Measurements from ENCODE around the gene HAUS7. TPM values are rescaled to one million over a fixed set of nuclear protein-coding genes. Genes with fewer than 3 reads are reported as not detected.

The HAUS7 gene
- total RNA-seq, 1 donor from 2014 or later: 13.1 TPM

GRCh38 chrX:153447581-153447960 is 22.8 kb downstream of the HAUS7 start:
- H3K27me3 Mint-ChIP-seq (ENCODE audit: insufficient read depth, low read depth): no peaks in the 10 kb centered on the region
- Histone ChIP-seq H3F3A (ENCODE audit: low read depth) (no peaks in the 10 kb centered on the region), H3K9me3 (ENCODE audit: low read depth) (no peaks in the 10 kb centered on the region), H3K4me3 (no peak overlapping the region), H3K27ac (no peak overlapping the region), H3K4me2 (no peak overlapping the region), H4K20me1 (ENCODE audit: low read depth) (no peaks in the 10 kb centered on the region), H3K36me3 (no peaks in the 10 kb centered on the region), H3K4me1 (no peaks in the 10 kb centered on the region), H3K27me3 (no peaks in the 10 kb centered on the region), H2AFZ (replicated peaks) (no peak overlapping the region), H3K9ac (no peak overlapping the region), H3K79me2 (ENCODE audit: low read depth) (no peaks in the 10 kb centered on the region)
- no peak for DNase-seq (ENCODE audit: low spot score)
- no peak overlapping the region for H3K4me3 Mint-ChIP-seq
- H3K27ac Mint-ChIP-seq: no peak overlapping the region
- no peaks in the 10 kb centered on the region for H3K4me1 Mint-ChIP-seq
- peaks cover 12% of the 10 kb centered on the region for H3K9me3 Mint-ChIP-seq
- H3K36me3 Mint-ChIP-seq: peaks cover 2% of the 10 kb centered on the region
- no peak for TF ChIP-seq EZH2 (IDR thresholded peaks at IDR 0.05)
- TF ChIP-seq EZH2phosphoT487 (IDR thresholded peaks at IDR 0.05): no peak
- TF ChIP-seq CTCF (IDR thresholded peaks at IDR 0.05): no peak

DNA sequence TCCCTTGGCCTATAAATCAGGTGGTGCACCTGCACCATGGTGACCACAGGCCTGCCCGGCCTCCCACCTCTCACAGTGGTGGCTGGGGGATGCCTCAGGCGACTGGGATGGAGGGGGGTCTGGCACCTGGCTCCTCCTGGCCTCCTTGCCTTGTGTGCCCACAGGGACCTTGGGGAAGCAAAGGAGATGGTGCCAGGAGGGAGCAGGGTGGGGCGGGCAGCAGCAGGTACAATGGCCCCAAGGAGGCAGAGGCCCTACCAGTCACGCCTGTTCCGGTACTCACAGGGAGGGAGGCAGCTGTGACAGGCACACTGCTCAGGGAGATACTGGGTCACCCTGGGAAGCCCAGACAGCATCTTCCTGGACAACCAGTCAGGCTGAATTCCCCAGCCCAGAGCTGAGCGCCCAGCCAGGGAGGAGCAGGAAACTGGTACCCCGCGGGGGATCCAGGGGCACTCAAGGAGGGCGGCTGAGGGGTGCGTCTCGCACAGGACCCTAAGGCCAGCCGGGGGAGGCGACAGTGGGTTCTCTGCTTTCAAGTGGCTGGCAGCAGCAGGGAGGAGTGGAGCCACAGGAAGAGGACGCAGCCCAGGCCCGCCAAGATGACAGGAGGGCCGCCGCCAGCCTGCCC is 23.3 kb downstream of the HAUS7 start:
- no peak for DNase-seq (ENCODE audit: low spot score)
- no peak overlapping the region for H3K4me2 ChIP-seq
- no peaks in the 10 kb centered on the region for H3K36me3 ChIP-seq
- no peaks in the 10 kb centered on the region for H3F3A ChIP-seq (ENCODE audit: low read depth)
- H3K9ac ChIP-seq: no peak overlapping the region
- peaks cover 2% of the 10 kb centered on the region for H3K36me3 Mint-ChIP-seq
- no peaks in the 10 kb centered on the region for H3K79me2 ChIP-seq (ENCODE audit: low read depth)
- no peaks in the 10 kb centered on the region for H3K4me1 ChIP-seq
- TF ChIP-seq CTCF (IDR thresholded peaks at IDR 0.05) (no peak), EZH2 (IDR thresholded peaks at IDR 0.05) (no peak), EZH2phosphoT487 (IDR thresholded peaks at IDR 0.05) (no peak)
- no peaks in the 10 kb centered on the region for H3K27me3 Mint-ChIP-seq (ENCODE audit: insufficient read depth, low read depth)
- H3K4me1 Mint-ChIP-seq: no peaks in the 10 kb centered on the region
- no peak overlapping the region for H2AFZ ChIP-seq (replicated peaks)
- no peaks in the 10 kb centered on the region for H4K20me1 ChIP-seq (ENCODE audit: low read depth)
- H3K27ac ChIP-seq: no peak overlapping the region
- H3K4me3 ChIP-seq: no peak overlapping the region
- peaks cover 12% of the 10 kb centered on the region for H3K9me3 Mint-ChIP-seq
- H3K27ac Mint-ChIP-seq: no peak overlapping the region
- no peak overlapping the region for H3K4me3 Mint-ChIP-seq
- no peaks in the 10 kb centered on the region for H3K27me3 ChIP-seq
- H3K9me3 ChIP-seq (ENCODE audit: low read depth): no peaks in the 10 kb centered on the region

DNA sequence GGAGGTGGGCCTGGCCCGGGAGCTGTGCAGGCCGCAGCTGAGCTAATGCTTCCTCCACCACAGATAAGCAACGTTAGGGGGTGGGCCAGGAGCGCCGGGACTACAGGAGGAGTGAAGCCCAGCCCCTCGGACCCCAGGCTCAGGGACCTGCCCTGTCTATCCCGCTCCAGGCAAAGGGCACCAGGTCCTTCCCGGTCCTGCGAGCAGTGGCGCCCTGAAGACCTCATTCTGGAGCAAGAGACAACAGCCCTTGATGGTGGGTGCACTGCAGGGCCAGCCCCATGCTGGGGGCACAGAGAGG is 23.8 kb downstream of the HAUS7 start:
- H3F3A ChIP-seq (ENCODE audit: low read depth): no peaks in the 10 kb centered on the region
- no peaks in the 10 kb centered on the region for H3K79me2 ChIP-seq (ENCODE audit: low read depth)
- no peaks in the 10 kb centered on the region for H4K20me1 ChIP-seq (ENCODE audit: low read depth)
- Mint-ChIP-seq H3K4me3 (no peak overlapping the region), H3K9me3 (peaks cover 12% of the 10 kb centered on the region), H3K4me1 (no peaks in the 10 kb centered on the region), H3K27ac (no peak overlapping the region), H3K36me3 (peaks cover 2% of the 10 kb centered on the region), H3K27me3 (ENCODE audit: insufficient read depth, low read depth) (no peaks in the 10 kb centered on the region)
- no peaks in the 10 kb centered on the region for H3K9me3 ChIP-seq (ENCODE audit: low read depth)
- H2AFZ ChIP-seq (replicated peaks): no peak overlapping the region
- H3K27ac ChIP-seq: no peak overlapping the region
- H3K9ac ChIP-seq: no peak overlapping the region
- H3K4me1 ChIP-seq: no peaks in the 10 kb centered on the region
- no peak overlapping the region for H3K4me2 ChIP-seq
- DNase-seq (ENCODE audit: low spot score): no peak
- no peaks in the 10 kb centered on the region for H3K36me3 ChIP-seq
- H3K4me3 ChIP-seq: no peak overlapping the region
- H3K27me3 ChIP-seq: no peaks in the 10 kb centered on the region
- TF ChIP-seq EZH2 (IDR thresholded peaks at IDR 0.05) (no peak), EZH2phosphoT487 (IDR thresholded peaks at IDR 0.05) (no peak), CTCF (IDR thresholded peaks at IDR 0.05) (no peak)
